BLaER1 treated with 17β-estradiol and CSF1 and Interleukin-3, amounts not matched to agents 10 nM and 100 nM (cell line): Measurements from ENCODE around the gene TGM1.
"Not testable (repeated sequence)": the region's sequence is repeated elsewhere in the genome, so short reads cannot be mapped to it uniquely, and the experiment has no call there.

Source experiments
- H3K27ac ChIP-seq, 11 experiments: shearing (Covaris generic); formaldehyde crosslinking; 2 replicates each; pipeline ENCODE4 v1.8.1; 2022
- H3K27me3 ChIP-seq, 11 experiments: shearing (Covaris generic); formaldehyde crosslinking; 2 replicates each; pipeline ENCODE4 v1.8.1; 2022
- H3K36me3 ChIP-seq, 11 experiments: shearing (Covaris generic); formaldehyde crosslinking; 2 replicates each; pipeline ENCODE4 v1.8.1; 2022
- H3K4me1 ChIP-seq, 10 experiments: shearing (Covaris generic); formaldehyde crosslinking; 2 replicates each; pipeline ENCODE4 v1.8.1; 2022
- H3K4me2 ChIP-seq, 11 experiments: shearing (Covaris generic); formaldehyde crosslinking; 2 replicates each; pipeline ENCODE4 v1.8.1; 2022
- H3K4me3 ChIP-seq, 10 experiments: shearing (Covaris generic); formaldehyde crosslinking; 2 replicates each; pipeline ENCODE4 v1.8.1; 2022
- H3K9ac ChIP-seq, 11 experiments: shearing (Covaris generic); formaldehyde crosslinking; 2 replicates each; pipeline ENCODE4 v1.8.1; 2022
- H3K9me3 ChIP-seq, 11 experiments: shearing (Covaris generic); formaldehyde crosslinking; replicated peaks in 1 of 11; 2 replicates each; pipeline ENCODE4 v1.8.1; 2022
- H4K20me1 ChIP-seq, 11 experiments: shearing (Covaris generic); formaldehyde crosslinking; 2 replicates each; pipeline ENCODE4 v1.8.1; 2022
- Cebpa-rat ChIP-seq, 11 experiments: shearing (Covaris generic); IDR thresholded peaks; 2 replicates each; pipeline ENCODE4 v1.8.1; 2022

The TGM1 gene

GRCh38 chr14:24206260-24207103 is 56.5 kb downstream of the TGM1 start:
- peaks cover 5 to 15% (median 12%) of the 10 kb centered on the region in 10 experiments; a peak in 16 of 20 replicates for H3K4me1 ChIP-seq
- no peaks in the 10 kb centered on the region for H3K27me3 ChIP-seq
- no peak overlapping the region for H3K9ac ChIP-seq
- H3K9me3 ChIP-seq = peaks cover 13 to 27% (median 23%) of the 10 kb centered on the region in 11 experiments
- TF ChIP-seq Cebpa-rat (IDR thresholded peaks at IDR 0.05) = no peak
- no peak overlapping the region for H3K4me3 ChIP-seq
- H3K4me2 ChIP-seq = no peak overlapping the region; a peak in 1 of 22 replicates
- peaks cover 0 to 10% (median 0%) of the 10 kb centered on the region in 11 experiments; a peak in 2 of 22 replicates for H4K20me1 ChIP-seq
- peaks cover 90 to 100% (median 97%) of the 10 kb centered on the region in 11 experiments for H3K36me3 ChIP-seq
- no peak overlapping the region for H3K27ac ChIP-seq

- Histone ChIP-seq H3K27me3 (no peaks in the 10 kb centered on the region), H3K27ac (no peak overlapping the region), H3K9ac (no peak overlapping the region), H4K20me1 (peaks cover 0 to 10% (median 0%) of the 10 kb centered on the region in 11 experiments; a peak in 3 of 22 replicates), H3K4me3 (no peak overlapping the region), H3K4me2 (no peak overlapping the region), H3K9me3 (peaks cover 13 to 41% (median 28%) of the 10 kb centered on the region in 11 experiments), H3K4me1 (peaks cover 0 to 10% (median 8%) of the 10 kb centered on the region in 10 experiments; a peak in 9 of 20 replicates), H3K36me3 (peaks cover 85 to 100% (median 93%) of the 10 kb centered on the region in 11 experiments)
- no peak for TF ChIP-seq Cebpa-rat (IDR thresholded peaks at IDR 0.05)
These were observed 58.5 kb downstream of the TGM1 start for GRCh38 chr14:24204163-24205146.

- peaks cover 0 to 13% (median 9%) of the 10 kb centered on the region in 10 experiments; a peak in 11 of 20 replicates for H3K4me1 ChIP-seq
- H4K20me1 ChIP-seq, H3K4me2 ChIP-seq, H3K4me3 ChIP-seq, H3K27me3 ChIP-seq, H3K27ac ChIP-seq, H3K9ac ChIP-seq: not testable (repeated sequence)
- H3K9me3 ChIP-seq = peaks cover 13 to 44% (median 28%) of the 10 kb centered on the region in 11 experiments
- peaks cover 75 to 98% (median 90%) of the 10 kb centered on the region in 11 experiments for H3K36me3 ChIP-seq
These were observed 59.6 kb downstream of the TGM1 start for GRCh38 chr14:24203249-24203886.

GRCh38 chr14:24202538-24202937 is 60.4 kb downstream of the TGM1 start:
- H3K27ac ChIP-seq, H4K20me1 ChIP-seq, H3K4me2 ChIP-seq, H3K27me3 ChIP-seq, H3K4me3 ChIP-seq, H3K9ac ChIP-seq: not testable (repeated sequence)
- H3K9me3 ChIP-seq = peaks cover 13 to 44% (median 28%) of the 10 kb centered on the region in 11 experiments
- peaks cover 67 to 90% (median 81%) of the 10 kb centered on the region in 11 experiments for H3K36me3 ChIP-seq
- peaks cover 2 to 20% (median 6%) of the 10 kb centered on the region in 10 experiments; a peak in 15 of 20 replicates for H3K4me1 ChIP-seq
